ENCODE results near the gene LHPP. TPM values are rescaled to one million over a fixed set of nuclear protein-coding genes. Genes with fewer than 3 reads are reported as not detected.
A peak's percentile ranks its signal among the peaks of the same experiment; 100 is the strongest.

The LHPP gene
- total and polyA plus RNA-seq, 4 donors, result 15.0 to 58.3 (median 35.9) TPM

GRCh38 chr10:124612611-124613498 lies 151.2 kb downstream of the LHPP start:
- 61% methylated on average over 14 of the region's 18 CpGs for WGBS (ENCODE audit: insufficient coverage)
- no peak overlapping the region for H3K27ac ChIP-seq (ENCODE audit: low read depth, low read length)

GRCh38 chr10:124614003-124614659 lies 152.5 kb downstream of the LHPP start:
- Histone ChIP-seq H3K36me3 (ENCODE audit: control insufficient read depth, insufficient read depth, low read length) (peaks cover 71% of the 10 kb centered on the region), H3K4me3 (ENCODE audit: low read depth, low read length) (no peak overlapping the region), H3K27me3 (ENCODE audit: control insufficient read depth, insufficient read depth, low read length) (no peaks in the 10 kb centered on the region), H3K27ac (ENCODE audit: low read depth, low read length) (no peak overlapping the region), H3K9me3 (ENCODE audit: control insufficient read depth, insufficient read depth, low read length) (no peaks in the 10 kb centered on the region), H3K4me1 (ENCODE audit: control insufficient read depth, insufficient read depth, low read length) (peaks cover 51% of the 10 kb centered on the region)
- WGBS (ENCODE audit: insufficient coverage), result 81% methylated on average over 10 of the region's 11 CpGs
- no peak for DNase-seq (ENCODE audit: low read depth in 4 of 6, low spot score in 6 of 6)

More at GRCh38 chr10:124612611-124613498, 151.2 kb downstream of the LHPP start:
- Histone ChIP-seq H3K27me3 (ENCODE audit: control insufficient read depth, insufficient read depth, low read length) (no peaks in the 10 kb centered on the region), H3K4me1 (ENCODE audit: control insufficient read depth, insufficient read depth, low read length) (peaks cover 47% of the 10 kb centered on the region), H3K9me3 (ENCODE audit: control insufficient read depth, insufficient read depth, low read length) (no peaks in the 10 kb centered on the region), H3K4me3 (ENCODE audit: low read depth, low read length) (no peak overlapping the region), H3K36me3 (ENCODE audit: control insufficient read depth, insufficient read depth, low read length) (peaks cover 69% of the 10 kb centered on the region)
- DNase-seq (ENCODE audit: low read depth in 4 of 6, low spot score in 6 of 6), result no peak

GRCh38 chr10:124615259-124615658 lies 153.6 kb downstream of the LHPP start:
- no peak overlapping the region for H3K27ac ChIP-seq (ENCODE audit: low read depth, low read length)
- peaks cover 59% of the 10 kb centered on the region for H3K4me1 ChIP-seq (ENCODE audit: control insufficient read depth, insufficient read depth, low read length)
- DNase-seq (ENCODE audit: low read depth in 4 of 6, low spot score in 6 of 6), result no peak
- no peak overlapping the region for H3K4me3 ChIP-seq (ENCODE audit: low read depth, low read length)
- WGBS (ENCODE audit: insufficient coverage), result 91% methylated on average over 29 of the region's 34 CpGs
- no peaks in the 10 kb centered on the region for H3K9me3 ChIP-seq (ENCODE audit: control insufficient read depth, insufficient read depth, low read length)
- H3K36me3 ChIP-seq (ENCODE audit: control insufficient read depth, insufficient read depth, low read length), result peaks cover 76% of the 10 kb centered on the region
- H3K27me3 ChIP-seq (ENCODE audit: control insufficient read depth, insufficient read depth, low read length), result no peaks in the 10 kb centered on the region

GRCh38 chr10:124616040-124616835 lies 154.6 kb downstream of the LHPP start:
- 75% methylated on average over 26 of the region's 30 CpGs for WGBS (ENCODE audit: insufficient coverage)
- no peak overlapping the region for H3K4me3 ChIP-seq (ENCODE audit: low read depth, low read length)
- H3K4me1 ChIP-seq (ENCODE audit: control insufficient read depth, insufficient read depth, low read length), result peaks cover 59% of the 10 kb centered on the region
- H3K36me3 ChIP-seq (ENCODE audit: control insufficient read depth, insufficient read depth, low read length), result peaks cover 80% of the 10 kb centered on the region
- no peaks in the 10 kb centered on the region for H3K9me3 ChIP-seq (ENCODE audit: control insufficient read depth, insufficient read depth, low read length)
- H3K27me3 ChIP-seq (ENCODE audit: control insufficient read depth, insufficient read depth, low read length), result no peaks in the 10 kb centered on the region
- H3K27ac ChIP-seq (ENCODE audit: low read depth, low read length), result no peak overlapping the region
- no peak for DNase-seq (ENCODE audit: low read depth in 4 of 6, low spot score in 6 of 6)

GRCh38 chr10:124616836-124617130 lies 155.2 kb downstream of the LHPP start:
- H3K9me3 ChIP-seq (ENCODE audit: control insufficient read depth, insufficient read depth, low read length), result no peaks in the 10 kb centered on the region
- peaks cover 80% of the 10 kb centered on the region for H3K36me3 ChIP-seq (ENCODE audit: control insufficient read depth, insufficient read depth, low read length)
- H3K4me3 ChIP-seq (ENCODE audit: low read depth, low read length), result no peak overlapping the region
- no peak for DNase-seq (ENCODE audit: low read depth in 4 of 6, low spot score in 6 of 6)
- no peaks in the 10 kb centered on the region for H3K27me3 ChIP-seq (ENCODE audit: control insufficient read depth, insufficient read depth, low read length)
- no peak overlapping the region for H3K27ac ChIP-seq (ENCODE audit: low read depth, low read length)
- 37% methylated on average over 2 of the region's 4 CpGs for WGBS (ENCODE audit: insufficient coverage)
- peaks cover 59% of the 10 kb centered on the region for H3K4me1 ChIP-seq (ENCODE audit: control insufficient read depth, insufficient read depth, low read length)

- Histone ChIP-seq H3K4me1 (ENCODE audit: control insufficient read depth, insufficient read depth, low read length) (peaks cover 51% of the 10 kb centered on the region), H3K9me3 (ENCODE audit: control insufficient read depth, insufficient read depth, low read length) (no peaks in the 10 kb centered on the region), H3K27ac (ENCODE audit: low read depth, low read length) (no peak overlapping the region), H3K27me3 (ENCODE audit: control insufficient read depth, insufficient read depth, low read length) (no peaks in the 10 kb centered on the region), H3K4me3 (ENCODE audit: low read depth, low read length) (no peak overlapping the region), H3K36me3 (ENCODE audit: control insufficient read depth, insufficient read depth, low read length) (peaks cover 86% of the 10 kb centered on the region)
- WGBS (ENCODE audit: insufficient coverage), result 93% methylated on average over 18 of the region's 18 CpGs
- DNase-seq (ENCODE audit: low read depth in 4 of 6, low spot score in 6 of 6), result no peak
Measured at GRCh38 chr10:124618470-124619073, 156.9 kb downstream of the LHPP start.

GRCh38 chr10:124619195-124619594 lies 157.6 kb downstream of the LHPP start:
- Histone ChIP-seq H3K9me3 (ENCODE audit: control insufficient read depth, insufficient read depth, low read length) (no peaks in the 10 kb centered on the region), H3K36me3 (ENCODE audit: control insufficient read depth, insufficient read depth, low read length) (peaks cover 87% of the 10 kb centered on the region), H3K4me1 (ENCODE audit: control insufficient read depth, insufficient read depth, low read length) (peaks cover 44% of the 10 kb centered on the region), H3K4me3 (ENCODE audit: low read depth, low read length) (no peak overlapping the region), H3K27me3 (ENCODE audit: control insufficient read depth, insufficient read depth, low read length) (no peaks in the 10 kb centered on the region), H3K27ac (ENCODE audit: low read depth, low read length) (no peak overlapping the region)
- DNase-seq (ENCODE audit: low read depth in 4 of 6, low spot score in 6 of 6), result no peak
- 91% methylated on average over 8 of the region's 9 CpGs for WGBS (ENCODE audit: insufficient coverage)

- Histone ChIP-seq H3K27me3 (ENCODE audit: control insufficient read depth, insufficient read depth, low read length) (no peaks in the 10 kb centered on the region), H3K9me3 (ENCODE audit: control insufficient read depth, insufficient read depth, low read length) (no peaks in the 10 kb centered on the region), H3K27ac (ENCODE audit: low read depth, low read length) (no peak overlapping the region), H3K4me1 (ENCODE audit: control insufficient read depth, insufficient read depth, low read length) (peaks cover 49% of the 10 kb centered on the region), H3K4me3 (ENCODE audit: low read depth, low read length) (no peak overlapping the region), H3K36me3 (ENCODE audit: control insufficient read depth, insufficient read depth, low read length) (peaks cover 91% of the 10 kb centered on the region)
- no peak for DNase-seq (ENCODE audit: low read depth in 4 of 6, low spot score in 6 of 6)
- WGBS (ENCODE audit: insufficient coverage), result 84% methylated on average over 23 of the region's 26 CpGs
Measured at GRCh38 chr10:124619802-124620490, 158.3 kb downstream of the LHPP start.

GRCh38 chr10:124621637-124622036 lies 160.0 kb downstream of the LHPP start:
- no peaks in the 10 kb centered on the region for H3K27me3 ChIP-seq (ENCODE audit: control insufficient read depth, insufficient read depth, low read length)
- peak in 2 of 6 donors; percentile 75 to 78 for DNase-seq (ENCODE audit: low read depth in 4 of 6, low spot score in 6 of 6)
- H3K4me1 ChIP-seq (ENCODE audit: control insufficient read depth, insufficient read depth, low read length), result peaks cover 58% of the 10 kb centered on the region
- H3K9me3 ChIP-seq (ENCODE audit: control insufficient read depth, insufficient read depth, low read length), result no peaks in the 10 kb centered on the region
- no peak overlapping the region for H3K4me3 ChIP-seq (ENCODE audit: low read depth, low read length)
- peaks cover 86% of the 10 kb centered on the region for H3K36me3 ChIP-seq (ENCODE audit: control insufficient read depth, insufficient read depth, low read length)
- H3K27ac ChIP-seq (ENCODE audit: low read depth, low read length), result no peak overlapping the region
- WGBS (ENCODE audit: insufficient coverage), result 49% methylated on average over 13 of the region's 13 CpGs

All from spinal cord (tissue), 10 donors.